HCT116 (cell line): ENCODE measurements around the gene CACNB2.

Experiments
- CEBPB ChIP-seq: IDR thresholded peaks from 2 replicates; pipeline ENCODE4 v1.6.1; 2012; ENCODE audit warnings: low read depth
- FOSL1 ChIP-seq: IDR thresholded peaks from 2 replicates; pipeline ENCODE4 v1.6.1; 2012; ENCODE audit warnings: low read depth
- POLR2A ChIP-seq: IDR thresholded peaks from 2 replicates; pipeline ENCODE4 v1.7.0; 2011; ENCODE audit warnings: borderline replicate concordance; ENCODE audit not compliant: insufficient read depth, insufficient read length; ENCODE audit errors: extremely low read depth
- POLR2AphosphoS5 ChIP-seq: IDR thresholded peaks from 2 replicates; pipeline ENCODE4 v1.6.1; 2011; ENCODE audit warnings: mild to moderate bottlenecking, low read depth, low read length, moderate library complexity
- RAD21 ChIP-seq: IDR thresholded peaks from 2 replicates; pipeline ENCODE4 v1.6.1; 2012; ENCODE audit warnings: low read depth, mild to moderate bottlenecking
- SIN3A ChIP-seq: IDR thresholded peaks from 2 replicates; pipeline ENCODE4 v1.6.1; 2012; ENCODE audit warnings: low read depth
- SP1 ChIP-seq: IDR thresholded peaks from 2 replicates; pipeline ENCODE4 v1.6.1; 2012; ENCODE audit warnings: low read depth
- ZFX ChIP-seq: fragments of 450-650 bp; IDR thresholded peaks from 2 replicates; pipeline ENCODE4 v1.6.1; 2017
- TF ChIP-seq, protein P1 (sequence below), 3 experiments: fragments of 200-600 bp in 1 of 3; sonication (generic) in 1 of 3; IDR thresholded peaks in 2 of 3; conservative IDR thresholded peaks in 1 of 3; 2 replicates each; pipeline ENCODE4 v1.5.1; 2012 to 2017; ENCODE audit warnings: low read depth in 2 of 3, low read length in 2 of 3, antibody characterized with exemption in 1 of 3, borderline replicate concordance in 1 of 3, control low read depth in 1 of 3, mild to moderate bottlenecking in 1 of 3, mixed read lengths in 1 of 3, mixed run types in 1 of 3, moderate library complexity in 1 of 3; ENCODE audit not compliant: insufficient read depth in 1 of 3
- TF ChIP-seq, protein P2 (sequence below): IDR thresholded peaks from 2 replicates; pipeline ENCODE4 v1.6.1; 2012

DNA sequence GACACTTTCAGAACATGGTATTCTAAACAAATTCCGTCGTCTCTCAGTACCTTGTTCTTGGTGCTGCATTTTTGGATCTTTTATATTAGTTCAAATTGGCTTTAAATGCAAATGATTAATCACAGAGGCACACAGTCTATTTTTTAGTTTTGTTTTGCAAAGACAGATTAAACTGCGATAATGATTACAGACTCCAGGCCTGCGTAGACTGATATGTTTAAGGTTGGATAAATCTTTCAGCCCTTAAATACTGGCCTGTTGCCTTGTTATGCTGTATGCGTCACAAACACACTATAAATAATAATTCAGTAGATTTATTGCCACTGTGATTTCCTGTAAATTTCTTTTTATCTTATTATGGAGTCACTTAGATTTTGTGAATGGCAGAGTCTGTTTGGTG, 19.3 kb downstream of the CACNB2 start:
- TF ChIP-seq, protein P1, sequence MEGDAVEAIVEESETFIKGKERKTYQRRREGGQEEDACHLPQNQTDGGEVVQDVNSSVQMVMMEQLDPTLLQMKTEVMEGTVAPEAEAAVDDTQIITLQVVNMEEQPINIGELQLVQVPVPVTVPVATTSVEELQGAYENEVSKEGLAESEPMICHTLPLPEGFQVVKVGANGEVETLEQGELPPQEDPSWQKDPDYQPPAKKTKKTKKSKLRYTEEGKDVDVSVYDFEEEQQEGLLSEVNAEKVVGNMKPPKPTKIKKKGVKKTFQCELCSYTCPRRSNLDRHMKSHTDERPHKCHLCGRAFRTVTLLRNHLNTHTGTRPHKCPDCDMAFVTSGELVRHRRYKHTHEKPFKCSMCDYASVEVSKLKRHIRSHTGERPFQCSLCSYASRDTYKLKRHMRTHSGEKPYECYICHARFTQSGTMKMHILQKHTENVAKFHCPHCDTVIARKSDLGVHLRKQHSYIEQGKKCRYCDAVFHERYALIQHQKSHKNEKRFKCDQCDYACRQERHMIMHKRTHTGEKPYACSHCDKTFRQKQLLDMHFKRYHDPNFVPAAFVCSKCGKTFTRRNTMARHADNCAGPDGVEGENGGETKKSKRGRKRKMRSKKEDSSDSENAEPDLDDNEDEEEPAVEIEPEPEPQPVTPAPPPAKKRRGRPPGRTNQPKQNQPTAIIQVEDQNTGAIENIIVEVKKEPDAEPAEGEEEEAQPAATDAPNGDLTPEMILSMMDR (IDR thresholded peaks at IDR 0.05 in 2 of 3, conservative IDR thresholded peaks at IDR 0.05 in 1 of 3; ENCODE audit: borderline replicate concordance in 1 of 3, insufficient read depth in 1 of 3, low read depth in 2 of 3, low read length in 2 of 3): no peak
- no peak for TF ChIP-seq SIN3A
- no peak for TF ChIP-seq POLR2A
- TF ChIP-seq SP1: no peak
- no peak for TF ChIP-seq POLR2AphosphoS5
- no peak for TF ChIP-seq ZFX
- no peak for TF ChIP-seq FOSL1
- TF ChIP-seq, protein P2, sequence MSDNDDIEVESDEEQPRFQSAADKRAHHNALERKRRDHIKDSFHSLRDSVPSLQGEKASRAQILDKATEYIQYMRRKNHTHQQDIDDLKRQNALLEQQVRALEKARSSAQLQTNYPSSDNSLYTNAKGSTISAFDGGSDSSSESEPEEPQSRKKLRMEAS: no peak
- TF ChIP-seq CEBPB: no peak
- TF ChIP-seq RAD21: no peak
